G401 (cell line): Measurements from ENCODE around the gene VEZF1. TPM values are rescaled to one million over a fixed set of nuclear protein-coding genes. Genes with fewer than 3 reads are reported as not detected.

Experiments
- DNase-seq: peaks from one replicate; pipeline ENCODE4 v3.0.0-alpha.2; 2015; ENCODE audit warnings: low spot score
- in situ Hi-C: cut with HindIII; loops from 2 replicates; pipeline ENCODE4 v1.10.0; 2016; ENCODE audit warnings: low sequenced_read_pairs, mixed read lengths
- total RNA-seq: library from RNA; depleted of rRNA; stranded (reverse); fragments of >200 nt; shearing (Covaris generic); gene quantifications from 2 replicates; pipeline ENCODE4 v1.2.3, GENCODE V29; 2014

VEZF1 gene
- total RNA-seq, 1 experiment from 2014 or later: 22.7 TPM

- in situ Hi-C loops: no loop called here
- DNase-seq: peak; percentile 36
Measured at GRCh38 chr17:57956291-57957119, 31.5 kb downstream of the VEZF1 start.

GRCh38 chr17:57955183-57955931 is 32.7 kb downstream of the VEZF1 start, which contains the start of gene CUEDC1:
Gene CUEDC1, minus strand, starts transcription at chr17:57955412. Its CDS starts 69,848 bp downstream, at chr17:57885564.
- in situ Hi-C loops: no loop called here
- peak; percentile 53 for DNase-seq

- DNase-seq: peak; percentile 56
- in situ Hi-C loops: no loop called here
Measured at GRCh38 chr17:57954397-57955182, 33.5 kb downstream of the VEZF1 start.

- no peak for DNase-seq
- in situ Hi-C loops: no loop called here
Measured at GRCh38 chr17:57953705-57954396, 34.2 kb downstream of the VEZF1 start.

GRCh38 chr17:57953219-57953618 is 34.8 kb downstream of the VEZF1 start:
- in situ Hi-C loops: no loop called here
- DNase-seq: no peak

GRCh38 chr17:57949649-57950048 is 38.4 kb downstream of the VEZF1 start:
- in situ Hi-C loops: no loop called here

GRCh38 chr17:57948555-57949420 is 39.3 kb downstream of the VEZF1 start:
- in situ Hi-C loops: no loop called here
- DNase-seq: peak; percentile 56

More at GRCh38 chr17:57949649-57950048, 38.4 kb downstream of the VEZF1 start:
- DNase-seq: no peak

GRCh38 chr17:57948169-57948554 is 39.9 kb downstream of the VEZF1 start:
- in situ Hi-C loops: no loop called here
- DNase-seq: peak; percentile 29

GRCh38 chr17:57947369-57947768 is 40.7 kb downstream of the VEZF1 start:
- in situ Hi-C loops: no loop called here
- DNase-seq: no peak

GRCh38 chr17:57946798-57947358 is 41.2 kb downstream of the VEZF1 start:
- in situ Hi-C loops: no loop called here
- DNase-seq: peak; percentile 37

- in situ Hi-C loops: no loop called here
- no peak for DNase-seq
Measured at GRCh38 chr17:57945996-57946797, 41.9 kb downstream of the VEZF1 start.

- DNase-seq: no peak
- in situ Hi-C loops: no loop called here
Measured at GRCh38 chr17:57944908-57945307, 43.1 kb downstream of the VEZF1 start.

GRCh38 chr17:57943645-57944044 is 44.4 kb downstream of the VEZF1 start:
- no peak for DNase-seq
- in situ Hi-C loops: no loop called here

GRCh38 chr17:57943140-57943539 is 44.9 kb downstream of the VEZF1 start:
- in situ Hi-C loops: no loop called here
- DNase-seq: no peak

GRCh38 chr17:57941384-57942370 is 46.4 kb downstream of the VEZF1 start:
- in situ Hi-C loops: no loop called here
- DNase-seq: no peak
